ENCODE results near the gene USP30. TPM values are rescaled to one million over a fixed set of nuclear protein-coding genes. Genes with fewer than 3 reads are reported as not detected.
A peak's percentile ranks its signal among the peaks of the same experiment; 100 is the strongest.

The USP30 gene
- total RNA-seq, 1 experiment from 2014 or later: 4.0 TPM

- no peaks in the 10 kb centered on the region for H3K9me3 Mint-ChIP-seq (ENCODE audit: unreplicated experiment)
- peak overlapping the region; percentile 79 for H3K4me3 Mint-ChIP-seq (ENCODE audit: unreplicated experiment)
- peaks cover 28% of the 10 kb centered on the region for H3K36me3 Mint-ChIP-seq (ENCODE audit: insufficient read depth, unreplicated experiment)
- no TSS peak for BruUV-seq (replicated peaks)
- DNase-seq (ENCODE audit: unreplicated experiment): peak; percentile 9
- peaks cover 16% of the 10 kb centered on the region for H3K4me1 Mint-ChIP-seq (ENCODE audit: insufficient read depth, unreplicated experiment)
- POLR2A ChIA-PET: interaction anchor here (1.0 to 3.5 kb wide), 12 partner anchors 9 to 538 kb away, joined by 3 to 25 read pairs (median 4); partner anchors contain the start of genes ISCU, SART3 and USP30
- H3K27ac Mint-ChIP-seq (ENCODE audit: low read depth, unreplicated experiment): peak overlapping the region; percentile 87
- no peaks in the 10 kb centered on the region for H3K27me3 Mint-ChIP-seq (ENCODE audit: insufficient read depth, unreplicated experiment)
- TF ChIP-seq, protein P1, sequence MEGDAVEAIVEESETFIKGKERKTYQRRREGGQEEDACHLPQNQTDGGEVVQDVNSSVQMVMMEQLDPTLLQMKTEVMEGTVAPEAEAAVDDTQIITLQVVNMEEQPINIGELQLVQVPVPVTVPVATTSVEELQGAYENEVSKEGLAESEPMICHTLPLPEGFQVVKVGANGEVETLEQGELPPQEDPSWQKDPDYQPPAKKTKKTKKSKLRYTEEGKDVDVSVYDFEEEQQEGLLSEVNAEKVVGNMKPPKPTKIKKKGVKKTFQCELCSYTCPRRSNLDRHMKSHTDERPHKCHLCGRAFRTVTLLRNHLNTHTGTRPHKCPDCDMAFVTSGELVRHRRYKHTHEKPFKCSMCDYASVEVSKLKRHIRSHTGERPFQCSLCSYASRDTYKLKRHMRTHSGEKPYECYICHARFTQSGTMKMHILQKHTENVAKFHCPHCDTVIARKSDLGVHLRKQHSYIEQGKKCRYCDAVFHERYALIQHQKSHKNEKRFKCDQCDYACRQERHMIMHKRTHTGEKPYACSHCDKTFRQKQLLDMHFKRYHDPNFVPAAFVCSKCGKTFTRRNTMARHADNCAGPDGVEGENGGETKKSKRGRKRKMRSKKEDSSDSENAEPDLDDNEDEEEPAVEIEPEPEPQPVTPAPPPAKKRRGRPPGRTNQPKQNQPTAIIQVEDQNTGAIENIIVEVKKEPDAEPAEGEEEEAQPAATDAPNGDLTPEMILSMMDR (IDR thresholded peaks at IDR 0.05; ENCODE audit: unreplicated experiment): no peak
- intact Hi-C loops (cut with micrococcal nuclease): loop anchor here (1.0 to 10.0 kb wide), 3 partner anchors 144 to 287 kb away; partner anchors contain the start of gene SSH1
- CTCF ChIA-PET: interaction anchor here (1.1 to 4.2 kb wide), 6 partner anchors 10 to 295 kb away, joined by 3 to 35 read pairs (median 5); no protein-coding TSS in a partner anchor
Measured at GRCh38 chr12:109098651-109099050, 46.3 kb downstream of the USP30 start.

- no peak for DNase-seq (ENCODE audit: unreplicated experiment)
- H3K4me3 Mint-ChIP-seq (ENCODE audit: unreplicated experiment): peak overlapping the region; percentile 79
- H3K27me3 Mint-ChIP-seq (ENCODE audit: insufficient read depth, unreplicated experiment): no peaks in the 10 kb centered on the region
- ChIA-PET CTCF (interaction anchor here (0.8 to 4.2 kb wide), 5 partner anchors 9 to 537 kb away, joined by 3 to 35 read pairs (median 4); partner anchors contain the start of gene ISCU), POLR2A (interaction anchor here (0.6 to 3.5 kb wide), 12 partner anchors 9 to 537 kb away, joined by 3 to 25 read pairs (median 4); partner anchors contain the start of genes ISCU and USP30)
- H3K9me3 Mint-ChIP-seq (ENCODE audit: unreplicated experiment): no peaks in the 10 kb centered on the region
- TF ChIP-seq, protein P1 (IDR thresholded peaks at IDR 0.05; ENCODE audit: unreplicated experiment): no peak
- H3K4me1 Mint-ChIP-seq (ENCODE audit: insufficient read depth, unreplicated experiment): peaks cover 16% of the 10 kb centered on the region
- no peak overlapping the region for H3K27ac Mint-ChIP-seq (ENCODE audit: low read depth, unreplicated experiment)
- BruUV-seq (replicated peaks): no TSS peak
- intact Hi-C loops (cut with micrococcal nuclease): loop anchor here (10.0 kb wide), 2 partner anchors 145 to 245 kb away; partner anchors contain the start of gene SSH1
- H3K36me3 Mint-ChIP-seq (ENCODE audit: insufficient read depth, unreplicated experiment): peaks cover 32% of the 10 kb centered on the region
Measured at GRCh38 chr12:109099431-109100020, 47.1 kb downstream of the USP30 start.

GRCh38 chr12:109100741-109101140 is 48.4 kb downstream of the USP30 start:
- Mint-ChIP-seq H3K9me3 (ENCODE audit: unreplicated experiment) (no peaks in the 10 kb centered on the region), H3K27ac (ENCODE audit: low read depth, unreplicated experiment) (no peak overlapping the region), H3K36me3 (ENCODE audit: insufficient read depth, unreplicated experiment) (peaks cover 36% of the 10 kb centered on the region), H3K27me3 (ENCODE audit: insufficient read depth, unreplicated experiment) (no peaks in the 10 kb centered on the region), H3K4me3 (ENCODE audit: unreplicated experiment) (no peak overlapping the region), H3K4me1 (ENCODE audit: insufficient read depth, unreplicated experiment) (peaks cover 16% of the 10 kb centered on the region)
- no TSS peak for BruUV-seq (replicated peaks)
- ChIA-PET CTCF (interaction anchor here (0.7 to 4.2 kb wide), 7 partner anchors 8 to 291 kb away, joined by 3 to 35 read pairs (median 4); no protein-coding TSS in a partner anchor), POLR2A (interaction anchor here (3.5 kb wide), 1 partner anchor 11 kb away, joined by 25 read pairs; no protein-coding TSS in a partner anchor)
- no peak for DNase-seq (ENCODE audit: unreplicated experiment)
- intact Hi-C loops (cut with micrococcal nuclease): no loop called here
- TF ChIP-seq, protein P1 (IDR thresholded peaks at IDR 0.05; ENCODE audit: unreplicated experiment): no peak

DNA sequence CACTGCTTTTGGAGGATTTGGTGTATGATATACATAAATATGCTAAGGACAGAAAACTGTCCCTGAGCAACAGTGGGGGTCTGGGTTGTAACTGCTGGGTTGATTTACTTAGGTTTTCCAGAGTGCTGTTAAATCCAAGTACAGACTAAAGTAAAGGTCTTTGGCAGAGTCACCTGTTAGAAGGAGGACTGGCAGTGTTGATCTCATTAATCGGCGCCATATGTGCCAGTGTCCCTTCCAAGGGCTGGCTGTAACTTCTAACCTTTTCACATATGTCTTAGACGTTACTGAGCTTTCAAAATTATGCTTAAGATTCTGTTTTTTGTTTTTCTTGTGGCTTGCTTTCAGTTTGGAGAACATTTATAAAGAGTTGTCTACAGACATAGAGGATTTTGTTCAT is 50.1 kb downstream of the USP30 start:
- Mint-ChIP-seq H3K4me3 (ENCODE audit: unreplicated experiment) (no peak overlapping the region), H3K4me1 (ENCODE audit: insufficient read depth, unreplicated experiment) (peaks cover 16% of the 10 kb centered on the region), H3K27ac (ENCODE audit: low read depth, unreplicated experiment) (no peak overlapping the region), H3K27me3 (ENCODE audit: insufficient read depth, unreplicated experiment) (no peaks in the 10 kb centered on the region), H3K36me3 (ENCODE audit: insufficient read depth, unreplicated experiment) (peaks cover 54% of the 10 kb centered on the region), H3K9me3 (ENCODE audit: unreplicated experiment) (no peaks in the 10 kb centered on the region)
- ChIA-PET CTCF (interaction anchor here (0.6 to 1.6 kb wide), 5 partner anchors 10 to 540 kb away, joined by 3 to 8 read pairs (median 4); no protein-coding TSS in a partner anchor), POLR2A (no interaction called here)
- TF ChIP-seq, protein P1 (IDR thresholded peaks at IDR 0.05; ENCODE audit: unreplicated experiment): no peak
- DNase-seq (ENCODE audit: unreplicated experiment): no peak
- intact Hi-C loops (cut with micrococcal nuclease): no loop called here
- BruUV-seq (replicated peaks): no TSS peak
